Neural cell (in vitro differentiated cells): ENCODE measurements around the gene MAMSTR. TPM values are rescaled to one million over a fixed set of nuclear protein-coding genes. Genes with fewer than 3 reads are reported as not detected.

Experiments used
- H2AFZ ChIP-seq: fragments of 200-600, 300-800 bp; sonication (generic), shearing (Covaris generic); 2 replicates; pipeline ENCODE4 v1.6.0; 2014; ENCODE audit warnings: low read depth, mild to moderate bottlenecking, antibody characterized with exemption, low read length, moderate library complexity
- H3F3A ChIP-seq: fragments of 200-600 bp; shearing (Covaris generic); 2 replicates; pipeline ENCODE4 v1.6.1; 2016; ENCODE audit warnings: mild to moderate bottlenecking, moderate library complexity, mixed read lengths, antibody characterized with exemption, low read length; ENCODE audit not compliant: insufficient read depth, poor library complexity, severe bottlenecking
- H3K27ac ChIP-seq: fragments of 200-600, 300-800 bp; sonication (generic), shearing (Covaris generic); 2 replicates; pipeline ENCODE4 v1.5.1; 2014; ENCODE audit warnings: mild to moderate bottlenecking, low read length, moderate library complexity
- H3K27me3 ChIP-seq: fragments of 300-800, 200-600 bp; sonication (generic), shearing (Covaris generic); 2 replicates; pipeline ENCODE4 v1.6.0; 2014; ENCODE audit warnings: mild to moderate bottlenecking, low read depth, low read length, moderate library complexity; ENCODE audit not compliant: insufficient read depth
- H3K36me3 ChIP-seq: fragments of 300-800, 200-600 bp; sonication (generic), shearing (Covaris generic); 2 replicates; pipeline ENCODE4 v1.5.1; 2014; ENCODE audit warnings: mild to moderate bottlenecking, antibody characterized with exemption, low read length, moderate library complexity; ENCODE audit not compliant: insufficient read depth
- H3K4me2 ChIP-seq: fragments of 300-800, 200-600 bp; sonication (generic), shearing (Covaris generic); 2 replicates; pipeline ENCODE4 v1.6.0; 2014; ENCODE audit warnings: mild to moderate bottlenecking, low read length
- H3K4me3 ChIP-seq: fragments of 300-800, 200-600 bp; sonication (generic), shearing (Covaris generic); 2 replicates; pipeline ENCODE4 v1.5.1; 2014; ENCODE audit warnings: mild to moderate bottlenecking, low read length, moderate library complexity
- H3K79me2 ChIP-seq: fragments of 200-600 bp; shearing (Covaris generic); replicated peaks from 2 replicates; pipeline ENCODE4 v1.6.0; 2014; ENCODE audit warnings: mild to moderate bottlenecking, low read length, moderate library complexity; ENCODE audit not compliant: insufficient read depth
- H3K9ac ChIP-seq: fragments of 300-800, 200-600 bp; sonication (generic), shearing (Covaris generic); 2 replicates; pipeline ENCODE4 v1.6.1; 2016; ENCODE audit warnings: mild to moderate bottlenecking, low read length, mixed read lengths
- H3K9me2 ChIP-seq: fragments of 200-600 bp; shearing (Covaris generic); 2 replicates; pipeline ENCODE4 v1.6.1; 2016; ENCODE audit warnings: mild to moderate bottlenecking, low read length, mixed read lengths; ENCODE audit not compliant: insufficient read depth
- H3K9me3 ChIP-seq: fragments of 200-600, 300-800 bp; sonication (generic), shearing (Covaris generic); 2 replicates; pipeline ENCODE4 v1.6.1; 2016; ENCODE audit warnings: mild to moderate bottlenecking, mixed run types, low read length, moderate library complexity, mixed read lengths
- H4K20me1 ChIP-seq: fragments of 200-600 bp; shearing (Covaris generic); 2 replicates; pipeline ENCODE4 v1.6.1; 2016; ENCODE audit warnings: mild to moderate bottlenecking, mixed run types; ENCODE audit not compliant: insufficient read depth
- CTCF ChIP-seq: fragments of 450-650 bp; IDR thresholded peaks from 2 replicates; pipeline ENCODE4 v1.5.1; 2014; ENCODE audit warnings: antibody characterized with exemption, mild to moderate bottlenecking, moderate library complexity; ENCODE audit not compliant: poor library complexity, severe bottlenecking
- EP300 ChIP-seq: fragments of 450-650 bp; conservative IDR thresholded peaks from 2 replicates; pipeline ENCODE4 v1.6.1; 2014; ENCODE audit warnings: antibody characterized with exemption, mild to moderate bottlenecking, moderate library complexity; ENCODE audit not compliant: poor library complexity, severe bottlenecking
- EZH2 ChIP-seq: fragments of 200-600, 300-800 bp; shearing (Covaris generic), sonication (generic); IDR thresholded peaks from 2 replicates; pipeline ENCODE4 v1.6.1; 2014; ENCODE audit warnings: antibody characterized with exemption, low read length, borderline replicate concordance, mild to moderate bottlenecking; ENCODE audit not compliant: insufficient read depth, poor library complexity, severe bottlenecking
- MXI1 ChIP-seq: fragments of 450-650 bp; conservative IDR thresholded peaks from 2 replicates; pipeline ENCODE4 v1.6.1; 2014; ENCODE audit warnings: antibody characterized with exemption, mild to moderate bottlenecking; ENCODE audit not compliant: poor library complexity, severe bottlenecking
- POLR2AphosphoS5 ChIP-seq: IDR thresholded peaks from 2 replicates; pipeline ENCODE4 v1.6.1; 2012
- RAD21 ChIP-seq: fragments of 450-650 bp; conservative IDR thresholded peaks from 2 replicates; pipeline ENCODE4 v1.6.1; 2014; ENCODE audit warnings: antibody characterized with exemption, mild to moderate bottlenecking, moderate library complexity
- REST ChIP-seq: IDR thresholded peaks from 2 replicates; pipeline ENCODE4 v1.6.1; 2012; ENCODE audit warnings: borderline replicate concordance
- SMC3 ChIP-seq: fragments of 450-650 bp; conservative IDR thresholded peaks from 2 replicates; pipeline ENCODE4 v1.6.1; 2014; ENCODE audit warnings: antibody characterized with exemption, mild to moderate bottlenecking, moderate library complexity; ENCODE audit not compliant: poor library complexity
- TAF1 ChIP-seq: IDR thresholded peaks from 2 replicates; pipeline ENCODE4 v1.6.1; 2012; ENCODE audit warnings: low read depth
- polyA plus RNA-seq: library from polyadenylated mRNA; depleted of rRNA; stranded (reverse); fragments of >200 nt; gene quantifications from 2 replicates; pipeline ENCODE4 v1.2.3, GENCODE V29; 2014

The MAMSTR gene
- polyA plus RNA-seq, 1 donor from 2014 or later: 0.36 TPM

GRCh38 chr19:48722196-48722708 is 2.7 kb upstream of the MAMSTR start:
- H3K36me3 ChIP-seq: no peaks in the 10 kb centered on the region
- H3K4me2 ChIP-seq: no peak overlapping the region
- H3K9me3 ChIP-seq: no peaks in the 10 kb centered on the region
- no peaks in the 10 kb centered on the region for H3K27me3 ChIP-seq
- H3K9me2 ChIP-seq: no peaks in the 10 kb centered on the region
- H3K4me3 ChIP-seq: no peak overlapping the region
- H3F3A ChIP-seq: no peaks in the 10 kb centered on the region
- TF ChIP-seq CTCF (no peak), SMC3 (no peak), RAD21 (no peak), POLR2AphosphoS5 (no peak), REST (no peak), TAF1 (no peak), EZH2 (no peak), MXI1 (no peak), EP300 (no peak)
- no peaks in the 10 kb centered on the region for H4K20me1 ChIP-seq
- H3K79me2 ChIP-seq: no peaks in the 10 kb centered on the region
- no peak overlapping the region for H2AFZ ChIP-seq
- H3K27ac ChIP-seq: no peak overlapping the region
- H3K9ac ChIP-seq: no peak overlapping the region

GRCh38 chr19:48720613-48721296 is 1.2 kb upstream of the MAMSTR start:
- Histone ChIP-seq H2AFZ (peak overlapping the region; percentile 71), H3K4me3 (peak overlapping the region; percentile 70), H3K27ac (peak overlapping the region; percentile 61), H3K36me3 (no peaks in the 10 kb centered on the region), H3K4me2 (no peak overlapping the region), H3K9me3 (no peaks in the 10 kb centered on the region), H3K79me2 (no peaks in the 10 kb centered on the region), H4K20me1 (no peaks in the 10 kb centered on the region), H3K9ac (peak overlapping the region; percentile 67), H3K27me3 (no peaks in the 10 kb centered on the region), H3F3A (no peaks in the 10 kb centered on the region), H3K9me2 (no peaks in the 10 kb centered on the region)
- TF ChIP-seq EZH2 (no peak), REST (no peak), SMC3 (no peak), EP300 (peak; percentile 51), TAF1 (no peak), CTCF (peak; percentile 42), MXI1 (peak; percentile 96), RAD21 (no peak), POLR2AphosphoS5 (peak; percentile 35)
